Eye (tissue), 1 donor: ENCODE measurements around the gene ARPIN.
A peak's percentile ranks its signal among the peaks of the same experiment; 100 is the strongest.
"Not testable (repeated sequence)": the region's sequence is repeated elsewhere in the genome, so short reads cannot be mapped to it uniquely, and the experiment has no call there.

ENCODE experiments used
- DNase-seq: peaks from one replicate; pipeline ENCODE4 v3.0.0-alpha.2; 2015

Gene ARPIN

DNA sequence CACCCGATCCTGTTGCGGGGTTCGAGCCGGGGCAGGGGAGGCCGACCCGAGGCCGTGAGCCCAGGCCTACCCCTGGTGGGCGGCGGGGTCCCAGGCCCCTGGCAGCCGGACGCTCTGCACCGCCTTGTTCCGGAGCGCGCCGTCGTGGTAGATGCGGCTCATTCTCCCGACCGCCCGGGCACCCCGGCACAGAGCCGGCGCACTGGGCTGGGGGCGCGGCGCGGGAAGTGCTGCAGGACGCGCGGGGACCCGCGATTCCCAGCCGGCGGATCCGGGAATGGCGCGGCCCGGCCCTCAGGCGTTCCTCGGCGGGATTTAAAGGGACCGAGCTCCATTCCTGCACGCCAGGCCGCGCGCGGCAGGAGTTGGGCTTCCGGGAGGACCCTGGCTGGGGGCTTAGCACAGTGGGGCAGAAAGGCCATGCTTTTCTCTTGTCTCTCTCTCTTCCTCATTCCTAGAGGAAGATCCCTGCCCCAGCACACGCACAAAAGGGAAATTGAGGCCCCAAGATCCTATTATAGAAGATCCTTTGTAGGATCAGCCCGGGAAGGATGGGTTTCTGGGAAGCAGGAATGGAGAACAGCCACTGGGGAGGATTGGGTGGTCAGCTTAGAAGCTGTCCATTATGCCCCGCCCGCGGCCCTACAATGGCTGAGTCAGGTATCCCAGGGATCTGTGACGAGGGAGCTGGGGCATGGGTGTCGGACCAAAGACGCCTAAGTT is at the start of gene ARPIN:
Gene ARPIN (minus strand): TSS at position 279 of the 723 bp plus-strand sequence. CDS start 117 bp downstream, at position 162.
- peak; percentile 89 for DNase-seq

DNA sequence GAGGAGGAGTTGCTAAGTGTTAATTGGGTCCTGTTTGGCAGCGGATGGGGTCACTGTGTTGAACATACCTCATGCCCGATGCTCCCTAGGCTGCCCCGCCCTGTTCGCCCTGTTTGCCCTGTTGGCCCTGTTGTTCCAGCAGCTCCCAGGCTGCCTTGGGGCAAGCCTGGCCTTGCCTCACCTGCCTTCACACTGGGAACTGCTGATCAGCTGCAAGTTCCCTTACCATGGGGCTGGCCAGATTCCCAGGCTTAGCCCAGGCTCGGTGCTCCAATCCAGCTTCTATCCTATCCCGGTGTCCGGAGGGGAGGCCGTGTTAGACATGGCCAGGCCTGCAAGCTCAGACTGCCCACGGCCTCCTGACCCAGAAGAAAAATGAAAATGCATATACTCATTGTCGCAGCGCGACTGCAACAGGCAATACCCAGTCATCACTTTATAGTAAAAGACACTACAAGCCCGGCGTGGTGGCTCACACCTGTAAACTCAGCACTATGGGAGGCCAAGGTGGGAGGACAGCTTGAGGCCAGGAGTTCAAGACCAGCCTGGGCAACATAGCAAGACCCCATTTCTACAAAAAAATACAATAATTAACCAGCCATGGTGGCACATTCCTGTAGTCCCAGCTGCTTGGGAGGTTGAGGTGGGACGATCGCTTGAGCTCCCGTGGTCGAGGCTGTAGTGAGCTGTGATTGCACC is 45.5 kb upstream of the ARPIN start:
- no peak for DNase-seq

DNA sequence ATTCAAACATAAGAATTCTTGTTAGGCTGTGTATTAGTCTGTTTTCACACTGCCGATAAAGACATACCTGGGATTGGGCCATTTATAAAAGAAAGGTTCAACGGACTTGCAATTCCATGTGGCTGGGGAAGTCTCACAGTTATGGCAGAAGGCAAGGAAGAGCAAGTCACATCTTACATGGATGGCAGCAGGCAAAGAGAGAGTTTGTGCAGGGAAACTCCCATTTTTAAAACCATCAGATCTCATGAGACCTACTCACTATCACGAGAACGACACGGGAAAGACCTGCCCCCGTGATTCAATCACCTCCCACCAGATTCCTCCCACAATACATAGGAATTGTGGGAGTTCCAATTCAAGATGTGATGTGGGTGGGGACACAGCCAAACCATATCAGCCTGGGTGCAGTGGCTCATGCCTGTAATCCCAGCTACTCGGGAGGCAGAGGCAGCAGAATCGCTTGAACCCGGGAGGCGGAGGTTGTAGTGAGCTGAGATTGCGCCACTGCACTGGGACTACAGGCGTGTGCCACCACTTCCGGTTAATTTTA is 42.8 kb upstream of the ARPIN start:
- DNase-seq = not testable (repeated sequence)

DNA sequence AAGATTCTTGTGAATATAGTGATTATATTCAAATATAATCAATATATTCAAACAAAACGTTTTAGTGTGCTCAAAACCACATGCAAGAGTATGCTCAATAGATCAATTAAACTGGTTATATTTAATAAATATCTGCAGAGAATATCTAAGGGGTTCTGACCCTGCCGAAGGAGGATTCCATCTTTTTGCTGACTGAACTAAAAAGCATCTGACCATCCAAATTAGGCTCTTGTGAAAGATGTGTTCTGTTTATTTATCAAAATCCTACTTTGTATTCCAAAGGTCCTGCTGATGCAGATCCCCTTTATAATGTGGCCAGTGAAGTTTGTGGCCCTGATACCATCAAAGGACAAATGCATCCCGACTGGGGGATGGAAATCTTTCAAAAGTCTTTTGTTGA is 41.8 kb upstream of the ARPIN start:
- DNase-seq = no peak

DNA sequence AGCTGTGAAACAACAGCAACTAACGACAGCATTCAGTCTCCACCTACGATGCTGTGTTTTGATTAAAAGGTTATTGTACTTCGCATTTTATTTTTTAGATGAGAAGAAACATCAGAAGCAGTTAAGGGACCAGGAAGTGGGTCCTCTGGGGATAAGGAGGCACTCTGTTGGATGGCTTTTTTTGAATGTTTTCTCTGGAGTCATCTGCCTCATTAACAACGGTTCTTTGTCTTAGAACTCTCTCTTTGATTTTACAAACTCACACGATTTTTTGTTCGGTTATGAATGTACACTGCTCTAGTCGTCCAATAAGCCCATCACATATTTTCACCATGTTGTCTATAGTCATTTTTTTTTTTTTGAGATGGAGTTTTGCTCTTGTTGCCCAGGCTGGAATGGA is 36.0 kb upstream of the ARPIN start:
- no peak for DNase-seq

DNA sequence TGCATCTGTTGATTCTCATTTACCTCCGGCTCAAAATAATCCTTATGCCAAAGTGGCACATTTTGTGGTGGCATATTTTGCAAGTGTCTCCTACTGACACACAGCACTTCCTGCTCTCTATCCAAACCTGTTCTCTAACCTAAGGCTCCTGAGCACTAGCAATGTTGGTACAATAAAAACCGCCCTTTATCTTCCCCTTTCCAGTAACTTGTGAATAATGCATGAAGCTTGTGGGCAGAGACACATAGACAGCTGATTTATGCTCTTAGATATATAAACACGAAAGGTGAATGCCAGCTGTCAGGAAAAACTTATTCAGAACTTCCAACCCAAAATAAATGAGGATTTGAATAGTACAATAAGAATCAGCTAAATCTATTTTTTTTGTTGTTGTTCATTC is 34.6 kb upstream of the ARPIN start:
- no peak for DNase-seq

DNA sequence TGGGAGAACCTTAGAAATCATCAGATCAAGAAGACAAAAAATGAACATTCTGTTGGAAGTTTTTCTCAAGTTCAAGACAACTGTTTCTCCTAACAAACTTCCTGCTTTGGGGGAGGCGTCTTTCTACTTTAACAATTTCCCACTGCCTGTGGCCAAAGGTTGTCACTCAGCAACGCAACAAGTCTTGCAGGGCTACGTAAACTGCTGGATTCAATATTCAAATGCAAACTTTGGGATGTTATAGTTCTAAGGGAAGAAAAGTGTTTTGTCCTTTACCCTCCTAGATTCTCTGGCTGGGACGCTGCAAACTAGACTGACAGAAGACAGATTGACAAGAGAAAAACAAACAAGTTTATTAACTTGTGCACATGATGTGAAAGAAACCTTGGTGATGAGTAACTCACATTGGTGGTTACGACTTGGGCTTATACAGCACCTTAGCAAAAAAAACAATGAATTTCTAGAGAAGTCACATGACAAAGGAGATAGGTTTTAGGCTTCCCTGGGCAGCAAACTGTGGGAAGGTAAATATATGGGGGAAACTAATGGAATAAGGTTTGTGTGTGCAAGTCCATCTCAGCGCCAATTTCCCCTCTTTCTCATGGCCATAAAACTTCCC is 34.0 kb upstream of the ARPIN start:
- DNase-seq = no peak

DNA sequence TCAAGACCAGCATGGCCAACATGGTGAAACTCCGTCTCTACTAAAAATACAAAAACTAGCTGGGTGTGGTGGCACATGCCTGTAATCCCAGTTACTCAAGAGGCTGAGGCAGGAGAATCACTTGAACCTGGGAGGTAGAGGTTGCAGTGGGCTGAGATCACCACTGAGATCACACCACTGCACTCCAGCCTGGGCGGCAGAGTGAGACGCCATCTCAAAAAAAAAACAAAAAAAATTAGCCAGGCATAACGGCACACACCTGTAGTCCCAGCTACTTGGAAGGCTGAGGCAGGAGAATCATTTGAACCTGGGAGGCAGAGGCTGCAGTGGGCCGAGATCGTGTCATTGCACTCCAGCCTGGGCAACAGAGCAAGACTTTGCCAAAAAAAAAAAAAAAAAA is 31.0 kb upstream of the ARPIN start:
- not testable (repeated sequence) for DNase-seq

DNA sequence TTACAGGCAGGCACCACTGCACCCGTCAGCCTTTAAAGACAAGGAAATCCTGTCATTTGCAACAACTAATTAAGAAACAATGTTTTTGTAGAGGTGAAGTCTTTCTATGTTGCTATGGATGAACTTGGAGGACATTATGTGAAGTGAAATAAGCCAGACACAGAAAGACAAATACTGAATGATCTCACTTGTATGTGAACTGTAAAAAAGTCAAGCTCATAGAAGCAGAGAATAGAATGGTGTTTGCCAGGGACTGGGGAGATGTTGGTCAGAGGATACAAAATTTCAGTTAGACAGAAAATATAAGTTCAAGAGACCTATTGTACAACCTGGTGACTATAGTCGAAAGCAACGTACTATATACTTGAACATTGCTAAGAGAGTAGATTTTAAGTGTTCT is 27.2 kb upstream of the ARPIN start:
- no peak for DNase-seq

DNA sequence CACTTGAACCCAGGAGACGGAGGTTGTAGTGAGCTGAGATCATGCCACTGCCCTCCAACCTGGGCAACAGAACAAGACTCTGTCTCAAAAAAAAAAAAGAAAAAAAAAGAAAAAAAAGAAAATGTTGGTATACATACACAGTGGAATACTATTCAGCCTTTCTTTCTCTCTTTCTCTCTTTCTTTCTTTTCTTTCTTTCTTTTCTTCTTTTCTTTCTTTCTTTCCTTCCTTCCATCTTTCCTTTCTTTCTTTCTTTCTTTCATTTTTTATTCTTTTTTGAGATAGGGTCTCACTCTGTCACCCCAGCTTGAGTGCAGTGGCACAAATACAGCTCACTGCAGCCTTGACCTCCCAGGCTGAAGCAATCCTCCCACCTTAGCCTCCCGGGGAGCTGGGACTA is 26.6 kb upstream of the ARPIN start:
- DNase-seq = not testable (repeated sequence)

DNA sequence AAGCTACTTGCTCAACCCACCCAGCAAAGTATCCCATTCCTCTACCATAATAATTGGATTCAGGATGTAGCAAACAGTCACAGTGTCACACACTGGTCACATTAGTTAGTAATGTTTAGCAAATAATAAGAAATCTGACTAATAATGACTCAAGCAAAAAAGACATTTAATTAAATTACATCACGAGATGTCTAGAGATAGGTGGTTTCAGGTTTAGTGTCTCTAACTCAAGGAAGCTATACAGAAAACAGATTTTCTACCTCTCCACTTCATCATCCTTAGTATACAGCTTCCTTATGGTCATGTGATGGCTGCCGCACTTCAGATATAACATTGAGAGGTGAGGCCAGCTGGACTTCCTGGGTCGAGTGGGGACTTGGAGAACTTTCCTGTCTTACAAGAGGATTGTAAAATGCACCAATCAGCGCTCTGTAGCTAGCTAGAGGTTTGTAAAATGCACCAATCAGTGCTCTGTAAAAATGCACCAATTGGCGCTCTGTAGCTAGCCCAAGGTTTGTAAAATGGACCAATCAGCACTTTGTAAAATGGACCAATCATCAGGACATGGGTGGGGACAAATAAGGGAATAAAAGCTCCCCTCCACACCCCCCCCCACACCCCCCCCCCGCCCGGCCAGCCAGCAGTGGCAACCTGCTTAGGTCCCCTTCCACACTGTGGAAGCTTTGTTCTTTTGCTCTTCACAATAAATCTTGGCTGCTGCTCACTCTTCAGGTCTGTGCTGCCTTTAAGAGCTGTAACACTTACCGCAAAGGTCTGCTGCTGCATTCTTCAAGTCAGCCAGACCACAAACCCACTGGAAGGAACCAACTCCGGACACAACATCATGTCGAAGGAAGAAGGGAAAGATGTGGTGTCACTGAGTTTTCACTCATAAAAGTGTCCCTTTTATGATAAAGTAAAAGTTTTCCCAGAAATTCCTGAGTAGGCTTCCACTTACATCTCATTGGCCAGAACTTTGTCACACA is 24.9 kb upstream of the ARPIN start:
- DNase-seq = no peak

DNA sequence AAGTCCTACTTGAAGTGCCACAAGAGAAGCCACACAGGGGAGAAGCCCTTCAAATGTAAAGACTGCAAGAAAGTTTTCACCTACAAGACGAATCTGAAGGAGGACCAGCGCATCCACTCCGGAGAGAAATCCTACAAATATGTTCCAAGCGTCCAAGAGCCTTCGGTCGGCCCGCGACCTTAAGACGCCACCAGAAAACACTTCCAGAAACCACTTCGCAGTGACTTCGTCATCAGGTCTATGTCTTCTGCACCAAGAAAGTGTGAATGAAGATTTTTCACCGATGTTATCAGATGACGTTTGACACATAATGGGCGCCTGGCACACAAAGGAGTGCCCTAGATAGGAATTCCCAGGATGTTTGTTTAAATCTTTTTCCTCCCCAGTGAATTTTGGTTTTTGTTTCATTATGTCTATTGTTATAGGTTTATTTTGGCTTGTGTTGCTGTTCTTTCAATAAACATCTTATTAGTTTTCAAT is 24.1 kb upstream of the ARPIN start:
- no peak for DNase-seq

DNA sequence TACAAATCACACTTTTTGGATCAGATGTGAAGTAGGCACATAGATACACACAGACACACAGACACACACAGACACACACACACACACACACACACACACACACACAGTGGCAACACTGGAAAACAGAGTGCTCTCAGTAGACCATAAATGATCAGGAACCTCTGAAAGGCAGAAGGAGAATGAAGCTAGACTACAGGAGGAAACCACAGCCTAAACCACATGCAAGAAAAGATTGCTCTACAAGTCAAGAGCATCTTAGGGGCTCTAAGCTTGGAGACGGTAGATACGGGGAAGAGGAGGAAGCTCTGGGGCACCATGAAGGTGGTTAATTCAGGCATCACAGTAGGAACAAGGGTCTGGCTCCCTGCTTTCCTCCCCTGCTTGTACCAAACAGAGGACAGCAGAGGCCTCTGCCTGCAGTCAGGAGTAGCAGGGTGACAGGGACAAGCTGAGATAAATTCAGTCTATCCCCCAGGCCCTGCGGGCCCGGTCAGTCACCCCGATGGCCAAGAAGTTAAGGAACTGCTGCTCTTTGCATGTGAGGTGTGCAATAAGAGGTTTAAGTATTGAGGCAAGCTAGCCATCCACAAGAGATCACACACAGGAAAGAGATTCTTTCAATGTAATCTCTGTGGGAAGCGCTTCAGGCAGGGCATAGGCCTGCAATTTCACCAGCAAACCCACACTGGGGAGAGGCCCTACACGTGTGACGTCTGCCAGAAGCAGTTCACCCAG is 23.5 kb upstream of the ARPIN start:
- DNase-seq = no peak

DNA sequence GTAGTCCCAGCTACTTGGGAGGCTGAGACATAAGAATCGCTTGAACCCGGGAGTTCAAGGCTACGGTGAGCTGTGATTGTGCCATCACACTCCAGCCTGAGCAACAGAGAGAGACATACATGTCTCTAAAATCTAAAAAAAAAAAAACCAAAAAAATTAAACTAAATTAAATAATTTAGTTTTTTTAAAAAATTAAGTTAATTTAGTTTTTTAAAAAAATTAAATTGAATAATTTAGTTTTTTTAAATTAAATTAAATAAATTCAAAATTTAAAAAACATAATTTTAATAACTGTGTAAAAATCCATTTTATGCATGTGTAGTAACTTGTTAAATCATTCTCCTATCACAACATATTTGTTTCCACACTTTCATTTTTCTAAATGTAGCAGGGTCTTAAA is 20.1 kb upstream of the ARPIN start:
- no peak for DNase-seq

DNA sequence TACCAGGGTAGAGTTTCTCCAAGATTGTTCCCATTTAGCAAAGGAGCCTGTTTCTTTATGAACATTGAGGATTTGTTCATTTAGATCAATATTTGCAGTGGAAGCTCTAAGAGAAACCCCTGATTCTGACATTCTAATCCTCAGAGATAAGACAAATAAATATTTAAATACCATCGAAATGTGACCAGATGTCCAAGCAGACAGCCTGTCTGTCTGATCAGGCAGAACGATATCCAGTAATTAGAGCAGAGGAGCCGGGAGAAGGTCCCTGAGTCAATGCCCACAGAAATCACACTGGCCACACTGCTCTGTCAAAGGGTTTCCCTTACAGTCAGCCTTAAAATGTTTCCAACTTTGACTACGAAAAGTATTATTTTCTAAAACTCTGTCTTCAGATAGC is 15.7 kb upstream of the ARPIN start:
- DNase-seq = no peak

DNA sequence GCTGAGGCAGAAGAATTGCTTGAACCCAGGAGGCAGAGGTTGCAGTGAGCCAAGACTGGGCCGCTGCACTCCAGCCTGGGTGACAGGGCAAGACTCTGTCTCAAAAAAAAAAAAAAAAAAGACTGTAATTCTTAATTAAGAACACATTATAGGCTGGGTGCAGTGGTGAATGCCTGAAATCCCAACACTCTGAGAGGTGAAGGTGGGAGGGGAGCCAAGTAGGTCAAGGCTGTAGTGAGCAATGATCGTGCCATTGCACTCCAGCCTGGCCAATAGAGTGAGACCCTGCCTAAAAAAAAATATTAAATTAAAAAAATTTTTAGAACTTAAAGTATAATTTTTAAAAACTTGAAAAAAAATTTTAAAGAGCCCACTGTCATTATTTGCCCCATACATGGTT is 13.4 kb upstream of the ARPIN start:
- DNase-seq = no peak

DNA sequence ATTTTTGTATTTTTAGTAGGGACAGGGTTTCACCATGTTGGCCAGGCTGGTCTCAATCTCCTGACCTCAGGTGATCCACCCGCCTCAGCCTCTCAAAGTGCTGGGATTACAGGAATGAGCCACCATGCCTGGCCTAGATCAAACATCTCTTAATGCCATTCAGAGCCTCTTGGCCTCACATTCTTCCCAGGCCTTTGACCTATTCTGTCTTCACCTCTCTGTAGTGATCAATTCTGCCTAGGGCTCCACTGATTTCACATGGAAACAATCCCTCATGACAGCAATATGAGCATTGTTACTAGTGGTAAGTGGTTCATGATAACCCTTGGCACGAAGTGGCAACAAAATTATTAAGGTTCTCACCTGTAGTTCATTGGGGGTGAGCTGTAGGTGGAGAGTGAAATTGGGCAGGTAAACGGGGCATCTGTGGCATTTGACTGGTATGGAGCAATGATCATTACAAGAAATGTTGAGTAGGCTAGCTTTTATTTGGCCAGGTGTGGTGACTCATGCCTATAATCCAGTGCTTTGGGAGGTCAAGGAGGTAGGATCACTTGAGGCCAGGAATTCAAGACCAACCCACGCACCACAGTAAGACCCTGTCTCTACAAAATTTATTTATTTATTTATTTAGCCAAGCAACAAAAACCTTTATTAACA is 4.8 kb upstream of the ARPIN start:
- DNase-seq = no peak

DNA sequence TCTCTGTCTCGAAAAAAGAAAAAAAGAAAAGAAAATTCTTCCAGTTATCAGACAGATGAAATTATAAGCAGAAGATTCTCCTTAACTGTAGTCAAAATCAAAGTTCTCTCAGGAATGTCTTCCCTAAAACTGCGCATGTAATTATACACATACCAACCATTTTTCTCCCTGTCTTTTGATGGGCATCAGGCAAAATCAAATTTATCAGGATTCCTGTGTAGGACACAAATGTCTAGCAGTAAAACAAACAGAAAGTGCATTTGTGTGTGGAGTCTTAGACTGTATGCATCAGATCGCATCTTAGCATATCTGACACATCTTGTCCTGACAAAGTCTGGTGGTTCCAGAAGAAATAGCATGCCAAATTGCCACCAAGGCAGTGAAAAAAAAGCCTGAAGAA is 3.9 kb upstream of the ARPIN start:
- no peak for DNase-seq

DNA sequence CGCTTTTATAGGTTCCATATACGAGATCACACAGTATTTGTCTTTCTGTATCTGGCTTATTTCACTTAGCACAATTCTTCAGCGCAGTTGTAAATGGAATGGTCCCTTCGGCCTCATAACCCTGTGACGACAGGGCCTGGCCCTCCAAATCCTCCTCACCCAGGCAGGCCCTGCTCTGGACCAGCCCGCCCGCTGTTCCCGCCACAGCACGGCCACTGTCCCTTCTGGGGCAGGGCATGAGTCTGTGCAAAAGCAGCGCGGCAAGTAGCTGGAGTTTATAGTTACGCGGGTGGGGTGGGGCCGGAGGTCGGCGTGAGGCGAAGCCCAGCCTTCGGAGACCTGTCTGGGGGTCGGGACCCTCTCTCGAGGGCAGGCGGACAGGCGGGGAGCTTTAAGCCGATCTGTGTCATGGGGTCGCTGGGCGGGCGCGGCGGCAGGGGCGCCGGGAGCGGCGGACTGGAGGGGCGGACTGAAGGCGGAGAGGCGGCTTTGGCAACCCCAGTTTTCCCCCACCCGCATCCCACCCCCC is 543 bp downstream of the ARPIN start:
- DNase-seq = peak; percentile 73

DNA sequence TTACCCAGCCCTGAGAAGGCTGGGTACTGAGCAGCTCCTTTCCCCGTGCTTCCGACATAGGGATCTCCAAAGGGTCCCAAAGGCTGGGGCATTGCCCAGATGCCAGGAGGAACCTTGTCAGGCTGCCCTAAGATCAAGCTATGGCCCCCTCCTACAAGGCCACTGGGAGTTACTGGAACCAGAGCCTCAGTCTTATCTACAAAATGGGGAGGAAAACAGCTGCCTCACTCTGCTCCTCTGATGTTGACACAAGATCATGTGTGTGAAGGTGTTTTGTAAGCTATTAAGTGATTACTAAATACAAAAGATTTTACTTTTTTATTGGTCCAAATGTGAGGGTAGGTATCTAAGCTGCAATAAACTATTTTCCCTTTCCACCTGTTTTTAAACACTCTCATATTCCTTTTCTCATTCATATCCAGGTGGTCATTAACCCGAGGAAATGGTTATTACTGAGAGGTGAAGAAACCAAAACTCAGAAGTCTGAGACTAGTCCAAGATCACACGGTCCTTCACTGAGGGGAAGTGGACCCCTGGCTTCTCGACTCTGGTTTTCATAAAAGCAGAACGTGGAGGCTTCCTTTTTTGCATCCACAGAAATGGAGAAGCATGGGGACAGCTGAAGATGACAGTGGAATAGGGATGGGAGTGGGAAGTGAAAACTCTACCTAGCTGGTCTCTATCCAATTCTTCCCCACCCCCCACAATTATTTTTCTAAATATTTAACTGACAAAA is 1.7 kb downstream of the ARPIN start:
- no peak for DNase-seq
